Activated naive CD8-positive, alpha-beta T cell (primary cell): Measurements from ENCODE around the gene FHIT.
"Not testable (repeated sequence)": the region's sequence is repeated elsewhere in the genome, so short reads cannot be mapped to it uniquely, and the experiment has no call there.

Experiments used
- H3K27ac Mint-ChIP-seq: one replicate; pipeline ENCODE4 v1.8.0; 2021; ENCODE audit warnings: mixed read lengths
- H3K27me3 Mint-ChIP-seq: one replicate; pipeline ENCODE4 v1.8.0; 2021; ENCODE audit warnings: mixed read lengths
- H3K36me3 Mint-ChIP-seq: one replicate; pipeline ENCODE4 v1.8.0; 2021; ENCODE audit warnings: mixed read lengths
- H3K4me1 Mint-ChIP-seq: one replicate; pipeline ENCODE4 v1.8.0; 2021; ENCODE audit warnings: low read depth, mixed read lengths
- H3K4me3 Mint-ChIP-seq: one replicate; pipeline ENCODE4 v1.8.0; 2021; ENCODE audit warnings: mild to moderate bottlenecking, mixed read lengths
- H3K9me3 Mint-ChIP-seq: one replicate; pipeline ENCODE4 v1.8.0; 2021; ENCODE audit warnings: low read depth, mixed read lengths

FHIT gene

DNA sequence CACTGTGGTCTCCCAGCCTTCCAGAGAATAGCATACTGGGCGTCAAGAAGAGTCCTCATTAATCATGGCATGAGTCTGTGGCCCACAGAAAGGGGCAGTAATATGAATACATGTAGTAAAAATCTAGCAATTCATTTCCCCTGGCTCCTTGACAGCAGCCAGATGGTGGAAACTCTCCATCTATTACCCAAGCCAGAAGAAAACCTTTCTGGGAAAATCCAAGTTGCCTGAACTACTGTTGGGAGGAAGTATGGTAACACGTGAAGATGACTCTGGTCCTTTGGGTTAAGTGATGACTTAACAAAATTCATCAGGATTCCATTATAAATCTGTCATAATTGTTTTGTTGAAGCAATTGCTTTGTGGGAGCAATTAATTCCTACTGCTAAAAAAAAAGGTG, 530.5 kb downstream of the FHIT start:
- Mint-ChIP-seq H3K27ac (no peak overlapping the region), H3K4me3 (no peak overlapping the region), H3K9me3 (no peaks in the 10 kb centered on the region), H3K27me3 (no peaks in the 10 kb centered on the region), H3K4me1 (no peaks in the 10 kb centered on the region), H3K36me3 (peaks cover 2% of the 10 kb centered on the region)

DNA sequence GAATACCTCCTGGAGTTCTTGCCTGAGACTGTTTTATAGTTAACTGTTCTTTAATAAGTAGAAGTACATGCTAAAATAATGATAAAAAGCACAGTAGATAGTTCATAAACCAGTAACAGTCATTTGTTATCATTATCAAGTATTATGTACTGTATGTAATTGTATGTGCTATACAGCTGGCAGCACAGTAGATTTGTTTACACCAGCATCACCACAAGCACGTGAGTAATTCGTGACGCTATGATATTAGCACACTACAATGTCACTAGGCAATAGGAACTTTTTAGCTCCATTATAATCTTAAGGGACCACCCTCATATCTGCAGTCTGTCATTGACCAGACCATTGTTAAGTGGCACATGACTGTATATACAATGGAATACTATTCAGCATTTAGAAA, 534.7 kb downstream of the FHIT start:
- Mint-ChIP-seq H3K36me3 (peaks cover 2% of the 10 kb centered on the region), H3K4me3 (no peak overlapping the region), H3K27me3 (no peaks in the 10 kb centered on the region), H3K9me3 (peaks cover 2% of the 10 kb centered on the region), H3K27ac (no peak overlapping the region), H3K4me1 (no peaks in the 10 kb centered on the region)

DNA sequence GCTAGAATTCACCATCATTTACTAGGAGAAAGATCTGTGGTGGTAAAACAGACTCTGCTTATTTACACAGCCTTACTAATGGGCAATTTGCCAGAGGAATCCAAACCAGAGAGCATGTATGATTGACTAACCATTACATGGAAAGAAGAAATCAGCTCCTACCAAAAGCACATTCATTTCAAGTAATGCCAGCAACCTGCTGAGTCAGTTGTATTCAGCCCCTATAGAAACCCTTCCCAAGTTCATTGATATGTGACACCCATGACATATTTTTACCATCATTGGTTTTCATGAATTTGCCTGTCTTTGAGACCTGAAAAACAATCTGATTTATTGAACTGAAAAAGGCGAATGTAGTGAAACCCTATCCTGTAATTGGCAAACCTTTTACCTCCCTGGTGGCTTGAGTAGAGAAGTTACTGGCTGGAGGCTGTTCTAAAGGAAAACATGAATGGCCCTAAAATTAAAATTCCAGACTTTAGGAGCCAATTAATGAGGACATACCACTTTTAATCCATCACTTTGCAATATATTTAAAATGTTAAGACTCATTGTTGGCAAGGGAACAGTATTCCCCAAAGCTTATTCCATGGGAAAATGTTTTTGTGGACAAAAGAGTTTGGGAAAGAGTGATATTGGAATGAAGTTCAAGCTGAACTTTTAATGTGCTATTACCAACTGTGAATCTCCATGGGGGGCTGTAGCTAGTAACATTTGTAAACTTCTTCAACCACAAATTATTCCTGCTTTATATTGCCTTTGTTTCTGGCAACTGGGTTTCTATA, 542.9 kb downstream of the FHIT start:
- Mint-ChIP-seq H3K4me1 (no peaks in the 10 kb centered on the region), H3K4me3 (no peak overlapping the region), H3K27ac (no peak overlapping the region), H3K36me3 (peaks cover 2% of the 10 kb centered on the region), H3K27me3 (no peaks in the 10 kb centered on the region), H3K9me3 (peaks cover 5% of the 10 kb centered on the region)

DNA sequence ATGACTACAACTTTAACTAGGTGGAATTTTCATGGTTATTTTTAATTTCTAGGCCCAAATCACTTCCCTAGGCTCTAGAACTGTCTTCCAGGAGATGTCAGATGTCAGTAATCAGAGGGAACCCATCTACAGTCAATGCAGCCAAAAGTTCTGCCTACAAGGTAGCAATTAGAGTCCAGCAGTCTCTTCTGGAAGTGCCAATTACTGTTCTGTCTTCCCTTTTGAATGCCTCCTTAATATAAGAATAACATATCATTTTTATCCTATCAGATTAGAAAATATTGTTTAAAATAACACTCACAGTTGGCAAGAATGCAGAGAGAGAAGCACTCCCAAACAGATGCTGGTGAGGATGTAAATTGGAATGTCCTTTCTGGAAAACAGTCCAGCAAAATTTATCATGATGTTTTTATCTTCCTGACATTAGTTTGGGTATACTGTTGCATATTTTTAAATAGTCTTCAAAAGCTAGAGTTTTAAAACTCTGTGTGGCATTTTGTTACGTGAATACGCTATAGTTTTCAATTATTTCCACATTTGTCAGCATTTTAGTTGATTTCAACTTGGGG, 543.7 kb downstream of the FHIT start:
- no peak overlapping the region for H3K4me3 Mint-ChIP-seq
- peaks cover 5% of the 10 kb centered on the region for H3K9me3 Mint-ChIP-seq
- no peaks in the 10 kb centered on the region for H3K27me3 Mint-ChIP-seq
- H3K27ac Mint-ChIP-seq: no peak overlapping the region
- peaks cover 2% of the 10 kb centered on the region for H3K36me3 Mint-ChIP-seq
- H3K4me1 Mint-ChIP-seq: no peaks in the 10 kb centered on the region

DNA sequence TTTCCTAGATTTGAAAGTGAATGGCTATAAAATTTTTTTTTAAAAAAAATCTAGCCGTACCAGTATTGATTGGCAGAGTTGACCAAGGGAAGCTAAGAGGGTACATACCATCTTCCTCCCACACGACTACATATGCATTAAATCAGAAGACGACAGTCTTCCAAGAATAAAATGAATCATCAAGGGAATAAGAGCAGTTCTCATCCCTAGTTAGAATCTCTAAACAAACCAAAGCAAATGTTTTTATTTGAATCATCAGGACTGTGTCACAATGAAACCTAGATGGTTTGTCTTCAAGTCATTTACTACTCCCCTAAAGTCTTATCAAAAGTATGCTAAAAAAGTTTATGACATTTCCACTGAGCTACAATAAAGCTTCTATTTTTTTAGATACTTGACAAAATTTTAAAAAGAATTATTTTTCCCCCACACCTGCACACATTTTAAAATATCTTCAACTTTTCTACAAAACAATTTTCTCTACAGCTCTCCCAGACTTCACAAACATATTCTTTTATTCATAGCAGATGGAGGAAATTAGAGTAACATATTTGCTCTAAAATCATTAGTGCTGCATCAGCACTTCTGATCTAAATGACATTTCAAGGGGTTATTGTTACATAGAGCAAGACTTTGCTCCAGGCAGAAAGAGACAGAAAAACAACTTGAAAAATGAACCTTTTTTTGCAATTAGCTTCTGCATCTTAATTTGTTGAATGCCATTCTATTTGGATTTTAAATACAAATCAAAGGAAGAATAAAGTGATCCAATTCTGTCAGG, 547.1 kb downstream of the FHIT start:
- H3K36me3 Mint-ChIP-seq: peaks cover 2% of the 10 kb centered on the region
- no peak overlapping the region for H3K27ac Mint-ChIP-seq
- H3K4me1 Mint-ChIP-seq: no peaks in the 10 kb centered on the region
- H3K9me3 Mint-ChIP-seq: no peaks in the 10 kb centered on the region
- H3K27me3 Mint-ChIP-seq: no peaks in the 10 kb centered on the region
- no peak overlapping the region for H3K4me3 Mint-ChIP-seq

DNA sequence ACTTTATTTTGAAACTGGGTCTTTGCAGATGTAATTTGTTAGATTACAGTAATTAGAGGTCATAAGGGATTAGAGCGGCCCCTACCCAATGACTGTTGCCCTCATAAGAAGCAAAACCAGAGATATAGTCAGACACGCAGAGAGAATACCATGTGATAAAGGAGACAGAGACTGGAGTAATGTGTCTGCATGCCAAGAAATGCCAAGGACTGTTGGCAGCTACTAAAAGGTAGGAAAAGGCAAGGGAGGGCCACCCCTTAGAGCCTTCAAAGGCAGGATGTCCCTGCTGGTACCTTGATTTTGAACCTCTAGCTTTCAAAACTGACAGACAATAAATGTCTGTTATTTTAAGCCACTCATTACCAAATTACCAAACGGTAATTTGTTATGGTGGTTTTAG, 548.2 kb downstream of the FHIT start:
- no peaks in the 10 kb centered on the region for H3K4me1 Mint-ChIP-seq
- no peaks in the 10 kb centered on the region for H3K9me3 Mint-ChIP-seq
- no peak overlapping the region for H3K4me3 Mint-ChIP-seq
- no peaks in the 10 kb centered on the region for H3K27me3 Mint-ChIP-seq
- no peak overlapping the region for H3K27ac Mint-ChIP-seq
- peaks cover 2% of the 10 kb centered on the region for H3K36me3 Mint-ChIP-seq

DNA sequence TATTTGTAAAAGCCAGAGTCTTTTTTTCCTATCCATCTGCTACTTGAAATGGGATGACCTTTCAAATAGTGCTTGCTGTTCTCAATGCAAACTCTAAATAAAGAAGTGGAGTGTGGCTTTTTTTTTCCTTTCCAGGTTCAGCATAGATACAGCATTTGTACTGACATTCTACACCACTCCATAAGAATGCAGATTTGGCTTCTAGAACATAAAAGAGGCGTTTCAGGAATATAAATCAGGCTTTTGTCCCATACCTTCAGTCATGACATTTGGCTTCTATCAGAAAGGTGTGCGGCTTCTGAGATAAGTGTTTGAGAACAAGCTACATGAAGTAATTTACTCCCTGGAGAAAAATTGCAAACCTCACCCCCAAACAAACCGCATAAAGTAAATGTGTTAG, 553.1 kb downstream of the FHIT start:
- H3K4me1 Mint-ChIP-seq: no peaks in the 10 kb centered on the region
- H3K27me3 Mint-ChIP-seq: no peaks in the 10 kb centered on the region
- H3K36me3 Mint-ChIP-seq: no peaks in the 10 kb centered on the region
- H3K27ac Mint-ChIP-seq: no peak overlapping the region
- no peaks in the 10 kb centered on the region for H3K9me3 Mint-ChIP-seq
- H3K4me3 Mint-ChIP-seq: no peak overlapping the region

DNA sequence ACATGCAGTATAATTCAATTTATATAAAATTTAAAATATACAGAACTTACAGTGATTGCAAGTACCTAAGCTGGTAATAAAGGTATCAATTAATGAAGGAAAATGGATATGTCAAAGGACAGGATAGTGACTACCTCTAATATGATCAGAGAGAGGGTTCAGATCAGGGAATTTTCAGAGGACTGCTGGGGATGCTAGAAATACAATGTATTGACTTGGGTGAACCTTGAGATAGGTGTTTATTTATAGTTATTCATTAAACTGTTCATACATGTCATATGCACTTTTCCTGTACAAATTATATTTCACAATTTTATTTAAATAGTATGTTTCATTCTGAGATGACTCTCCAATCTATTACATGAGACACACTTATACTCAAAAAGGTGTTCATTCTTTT, 554.1 kb downstream of the FHIT start:
- Mint-ChIP-seq H3K27me3 (no peaks in the 10 kb centered on the region), H3K4me1 (no peaks in the 10 kb centered on the region), H3K4me3 (no peak overlapping the region), H3K9me3 (no peaks in the 10 kb centered on the region), H3K27ac (no peak overlapping the region), H3K36me3 (peaks cover 3% of the 10 kb centered on the region)

DNA sequence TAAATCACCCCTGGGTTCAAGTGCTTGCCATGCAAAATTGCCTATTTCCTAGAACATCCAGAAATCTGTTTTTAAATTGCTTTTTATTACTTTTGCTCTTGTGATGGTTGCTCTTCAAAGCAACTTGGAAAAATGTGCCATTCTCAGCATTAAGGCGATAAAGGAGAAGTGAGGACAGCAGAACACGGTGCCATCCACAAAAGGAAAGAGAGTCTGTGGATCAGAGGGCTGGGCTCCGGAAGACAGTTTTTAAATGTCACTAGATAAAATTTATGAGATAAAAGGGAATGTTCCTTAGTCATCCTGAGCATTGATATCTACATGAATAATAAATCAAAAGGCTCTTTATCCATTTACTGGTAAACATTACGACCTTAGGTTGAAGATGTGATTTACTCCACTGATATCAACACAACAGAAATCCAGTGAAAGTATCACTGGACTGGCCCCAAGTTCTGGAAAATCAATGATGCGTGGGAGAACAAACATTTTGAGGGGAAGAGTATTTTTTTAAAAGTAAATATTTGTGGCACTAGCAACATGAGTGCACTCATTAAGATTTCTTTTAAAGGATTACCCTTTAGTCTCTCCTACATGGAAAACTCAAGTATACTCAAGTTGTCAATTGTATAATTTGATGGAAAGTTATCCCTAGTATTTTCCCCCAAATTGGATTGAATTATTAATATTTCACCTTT, 554.7 kb downstream of the FHIT start:
- H3K27ac Mint-ChIP-seq: no peak overlapping the region
- peaks cover 7% of the 10 kb centered on the region for H3K36me3 Mint-ChIP-seq
- no peak overlapping the region for H3K4me3 Mint-ChIP-seq
- peaks cover 1% of the 10 kb centered on the region for H3K27me3 Mint-ChIP-seq
- peaks cover 2% of the 10 kb centered on the region for H3K9me3 Mint-ChIP-seq
- H3K4me1 Mint-ChIP-seq: no peaks in the 10 kb centered on the region

DNA sequence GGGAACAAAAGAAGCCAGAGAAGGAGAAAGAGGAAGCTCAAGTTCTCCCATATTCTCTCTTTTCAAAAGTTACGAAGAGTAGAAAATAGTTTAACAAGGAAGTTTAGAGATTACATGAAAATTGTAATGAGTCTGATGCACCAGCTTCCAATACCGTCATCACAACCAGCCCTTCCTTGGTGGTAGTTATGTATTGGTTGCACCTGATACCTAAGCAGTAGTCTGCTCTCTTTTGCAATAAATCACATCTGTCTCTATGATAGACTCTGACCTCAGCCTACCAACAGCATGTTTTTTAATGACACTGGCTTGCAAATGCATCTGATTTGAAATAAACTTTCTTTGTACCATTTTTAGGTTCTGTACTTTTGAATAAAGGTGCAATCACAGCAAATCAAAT, 575.8 kb downstream of the FHIT start:
- no peaks in the 10 kb centered on the region for H3K27me3 Mint-ChIP-seq
- peaks cover 2% of the 10 kb centered on the region for H3K4me1 Mint-ChIP-seq
- H3K27ac Mint-ChIP-seq: no peak overlapping the region
- H3K36me3 Mint-ChIP-seq: peaks cover 4% of the 10 kb centered on the region
- no peak overlapping the region for H3K4me3 Mint-ChIP-seq
- H3K9me3 Mint-ChIP-seq: no peaks in the 10 kb centered on the region

DNA sequence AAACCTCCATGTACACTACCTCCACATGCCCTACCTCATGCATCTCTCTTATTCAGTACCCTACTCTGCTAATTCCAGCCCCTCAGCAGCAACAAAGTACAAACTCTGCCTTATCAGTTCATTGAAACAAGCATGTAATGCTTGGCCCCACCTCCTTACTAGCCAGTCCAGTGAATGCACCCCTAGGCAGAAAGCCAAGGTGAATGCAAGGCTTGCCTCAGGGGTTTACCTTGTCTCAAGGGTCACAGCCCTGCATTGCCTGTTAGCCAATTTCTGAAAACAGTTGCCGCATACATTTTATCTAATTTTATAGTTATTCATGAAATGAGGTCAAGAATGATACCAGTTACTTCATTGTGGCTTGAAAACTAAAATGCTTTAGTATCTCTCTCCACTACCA, 576.4 kb downstream of the FHIT start:
- Mint-ChIP-seq H3K9me3 (no peaks in the 10 kb centered on the region), H3K27me3 (no peaks in the 10 kb centered on the region), H3K36me3 (peaks cover 4% of the 10 kb centered on the region), H3K4me3 (no peak overlapping the region), H3K4me1 (peaks cover 2% of the 10 kb centered on the region), H3K27ac (no peak overlapping the region)

DNA sequence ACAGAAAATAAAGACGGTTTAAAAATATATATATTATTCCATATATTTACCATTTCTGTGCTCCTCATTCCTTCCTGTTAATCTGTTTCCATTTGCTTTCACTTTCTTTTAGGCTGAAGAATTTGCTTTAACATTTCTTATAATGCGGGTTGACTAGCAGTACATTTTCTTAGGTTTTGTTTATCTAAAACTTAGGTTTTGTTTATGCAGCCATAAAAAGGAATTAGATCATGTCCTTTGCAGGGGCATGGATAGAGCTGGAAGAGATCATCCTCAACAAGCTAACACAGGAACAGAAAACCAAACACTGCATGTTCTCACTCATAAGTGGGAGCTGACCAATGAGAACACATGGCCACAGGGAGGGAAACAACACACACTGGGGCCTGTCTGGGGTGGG, 578.1 kb downstream of the FHIT start:
- no peaks in the 10 kb centered on the region for H3K27me3 Mint-ChIP-seq
- H3K27ac Mint-ChIP-seq: no peak overlapping the region
- peaks cover 2% of the 10 kb centered on the region for H3K4me1 Mint-ChIP-seq
- H3K4me3 Mint-ChIP-seq: no peak overlapping the region
- H3K9me3 Mint-ChIP-seq: no peaks in the 10 kb centered on the region
- peaks cover 10% of the 10 kb centered on the region for H3K36me3 Mint-ChIP-seq

DNA sequence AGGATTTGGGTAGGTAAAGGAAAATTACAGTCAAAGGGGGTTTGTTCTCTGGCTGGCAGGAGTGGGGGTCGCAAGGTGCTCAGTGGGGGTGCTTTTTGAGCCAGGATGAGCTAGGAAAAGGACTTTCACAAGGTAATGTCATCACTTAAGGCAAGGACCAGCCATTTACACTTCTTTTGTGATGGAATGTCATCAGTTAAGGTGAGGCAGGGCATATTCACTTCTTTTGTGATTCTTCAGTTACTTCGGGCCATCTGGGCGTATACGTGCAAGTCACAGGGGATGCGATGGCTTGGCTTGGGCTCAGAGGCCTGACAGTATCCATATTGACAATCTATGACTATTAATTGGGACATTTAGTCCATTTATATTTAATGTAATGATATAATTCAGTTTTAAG, 578.9 kb downstream of the FHIT start:
- H3K27me3 Mint-ChIP-seq, H3K9me3 Mint-ChIP-seq, H3K27ac Mint-ChIP-seq, H3K4me3 Mint-ChIP-seq, H3K4me1 Mint-ChIP-seq: not testable (repeated sequence)
- peaks cover 12% of the 10 kb centered on the region for H3K36me3 Mint-ChIP-seq

DNA sequence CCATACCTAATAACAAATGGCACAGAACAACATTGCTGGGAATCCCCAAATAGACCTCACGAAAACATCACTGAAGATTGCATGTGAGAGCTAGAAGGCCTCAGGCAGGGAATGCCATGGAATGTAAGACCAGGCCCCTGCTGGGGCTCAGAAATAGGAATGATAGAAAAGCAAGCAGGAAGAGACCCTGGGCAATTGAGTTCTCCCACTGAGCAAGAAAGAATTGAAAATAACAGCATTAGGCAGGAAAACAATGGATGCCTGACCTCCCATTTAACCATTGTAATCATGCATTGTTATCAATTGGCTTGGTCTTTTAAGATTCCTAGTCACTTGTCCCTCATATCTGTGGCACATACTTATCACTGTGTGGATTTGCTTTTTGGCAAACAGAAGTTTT, 581.6 kb downstream of the FHIT start:
- H3K36me3 Mint-ChIP-seq: peaks cover 19% of the 10 kb centered on the region
- peaks cover 15% of the 10 kb centered on the region for H3K9me3 Mint-ChIP-seq
- peaks cover 2% of the 10 kb centered on the region for H3K4me1 Mint-ChIP-seq
- no peaks in the 10 kb centered on the region for H3K27me3 Mint-ChIP-seq
- no peak overlapping the region for H3K27ac Mint-ChIP-seq
- no peak overlapping the region for H3K4me3 Mint-ChIP-seq

DNA sequence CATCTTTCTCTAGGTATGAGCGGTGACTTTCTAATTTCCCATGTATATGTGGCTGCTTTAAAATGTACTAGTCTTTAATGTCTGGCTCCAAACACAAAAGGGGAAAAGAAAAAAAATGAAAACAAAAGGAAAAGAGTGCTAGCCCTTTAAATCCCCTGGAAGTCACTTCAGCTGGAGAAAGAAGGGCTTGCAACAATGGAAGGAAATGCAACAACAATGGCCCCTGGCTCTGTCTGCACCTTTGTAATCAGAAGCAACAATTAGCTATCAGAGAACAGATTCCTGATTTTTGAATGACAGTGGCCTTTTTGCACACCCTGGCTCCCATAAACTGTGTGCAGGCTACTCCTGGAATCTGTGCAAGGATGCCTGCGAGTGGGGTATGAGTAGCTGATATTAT, 591.2 kb downstream of the FHIT start:
- Mint-ChIP-seq H3K9me3 (peaks cover 26% of the 10 kb centered on the region), H3K36me3 (peaks cover 10% of the 10 kb centered on the region), H3K27ac (no peak overlapping the region), H3K4me1 (no peaks in the 10 kb centered on the region), H3K27me3 (no peaks in the 10 kb centered on the region), H3K4me3 (no peak overlapping the region)
